Measurements from ENCODE around the gene LPCAT3.

Gene LPCAT3

DNA sequence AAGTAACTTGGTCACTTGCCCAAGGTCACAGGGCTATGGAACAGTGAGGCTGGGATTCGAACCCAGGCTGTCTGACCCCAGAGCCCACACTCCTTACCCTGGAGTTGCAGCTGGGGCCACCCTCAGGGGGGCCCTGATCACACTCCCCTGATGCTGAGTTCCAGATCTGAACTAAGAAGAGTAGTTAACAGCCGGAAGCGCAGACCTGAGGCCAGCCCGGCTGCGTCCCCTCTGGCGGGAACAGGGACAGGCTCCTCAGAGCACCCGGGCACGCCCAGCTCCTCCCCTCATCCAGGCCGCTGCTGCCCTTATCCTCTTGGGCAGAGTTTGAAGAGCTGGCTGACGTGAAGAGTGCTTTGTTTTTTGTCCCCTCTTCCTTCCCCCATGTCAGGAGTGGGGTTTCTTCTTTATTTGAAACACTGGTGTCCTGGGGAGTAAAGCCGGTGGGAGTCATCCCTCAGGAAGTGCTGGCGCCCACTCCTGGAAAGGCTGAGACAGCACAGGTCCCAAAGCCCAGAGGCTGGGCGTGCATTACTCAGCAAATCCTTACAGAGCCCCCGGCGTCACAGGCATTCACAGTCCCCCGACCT, 56.5 kb downstream of the LPCAT3 start:
- in situ Hi-C loops (cut with MboI; ENCODE audit: low pct_unique_long_range_greater_than_20kb, low sequenced_read_pairs, unreplicated experiment), result no loop called here
- TF ChIP-seq, protein P1, sequence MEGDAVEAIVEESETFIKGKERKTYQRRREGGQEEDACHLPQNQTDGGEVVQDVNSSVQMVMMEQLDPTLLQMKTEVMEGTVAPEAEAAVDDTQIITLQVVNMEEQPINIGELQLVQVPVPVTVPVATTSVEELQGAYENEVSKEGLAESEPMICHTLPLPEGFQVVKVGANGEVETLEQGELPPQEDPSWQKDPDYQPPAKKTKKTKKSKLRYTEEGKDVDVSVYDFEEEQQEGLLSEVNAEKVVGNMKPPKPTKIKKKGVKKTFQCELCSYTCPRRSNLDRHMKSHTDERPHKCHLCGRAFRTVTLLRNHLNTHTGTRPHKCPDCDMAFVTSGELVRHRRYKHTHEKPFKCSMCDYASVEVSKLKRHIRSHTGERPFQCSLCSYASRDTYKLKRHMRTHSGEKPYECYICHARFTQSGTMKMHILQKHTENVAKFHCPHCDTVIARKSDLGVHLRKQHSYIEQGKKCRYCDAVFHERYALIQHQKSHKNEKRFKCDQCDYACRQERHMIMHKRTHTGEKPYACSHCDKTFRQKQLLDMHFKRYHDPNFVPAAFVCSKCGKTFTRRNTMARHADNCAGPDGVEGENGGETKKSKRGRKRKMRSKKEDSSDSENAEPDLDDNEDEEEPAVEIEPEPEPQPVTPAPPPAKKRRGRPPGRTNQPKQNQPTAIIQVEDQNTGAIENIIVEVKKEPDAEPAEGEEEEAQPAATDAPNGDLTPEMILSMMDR (IDR thresholded peaks at IDR 0.05; ENCODE audit: extremely low read depth, insufficient read depth, missing control alignments), result peak; percentile 31
- DNase-seq (ENCODE audit: low spot score), result peak; percentile 68

DNA sequence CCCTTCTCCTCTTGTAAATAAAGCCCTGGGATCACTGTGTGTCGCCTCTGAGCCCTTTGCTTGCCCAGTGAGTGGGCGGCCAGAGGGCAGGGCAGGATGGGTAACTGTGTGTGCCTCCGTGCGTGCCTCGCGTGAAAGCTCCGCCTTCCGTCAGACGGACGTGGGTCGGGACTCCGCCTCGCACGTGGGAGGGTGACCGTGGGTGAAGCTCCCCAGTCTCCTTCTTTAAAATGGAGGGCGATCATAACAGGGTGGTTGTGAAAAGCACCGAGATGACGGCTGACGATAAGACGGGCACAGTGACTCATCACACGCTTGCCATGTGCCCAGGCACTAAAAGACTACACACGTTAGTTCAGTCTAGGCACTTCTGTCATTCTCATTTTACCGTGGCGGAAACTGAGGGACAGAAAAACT, 57.0 kb downstream of the LPCAT3 start:
- in situ Hi-C loops (cut with MboI; ENCODE audit: low pct_unique_long_range_greater_than_20kb, low sequenced_read_pairs, unreplicated experiment), result no loop called here
- peak; percentile 73 for DNase-seq (ENCODE audit: low spot score)
- TF ChIP-seq, protein P1 (IDR thresholded peaks at IDR 0.05; ENCODE audit: extremely low read depth, insufficient read depth, missing control alignments), result no peak

DNA sequence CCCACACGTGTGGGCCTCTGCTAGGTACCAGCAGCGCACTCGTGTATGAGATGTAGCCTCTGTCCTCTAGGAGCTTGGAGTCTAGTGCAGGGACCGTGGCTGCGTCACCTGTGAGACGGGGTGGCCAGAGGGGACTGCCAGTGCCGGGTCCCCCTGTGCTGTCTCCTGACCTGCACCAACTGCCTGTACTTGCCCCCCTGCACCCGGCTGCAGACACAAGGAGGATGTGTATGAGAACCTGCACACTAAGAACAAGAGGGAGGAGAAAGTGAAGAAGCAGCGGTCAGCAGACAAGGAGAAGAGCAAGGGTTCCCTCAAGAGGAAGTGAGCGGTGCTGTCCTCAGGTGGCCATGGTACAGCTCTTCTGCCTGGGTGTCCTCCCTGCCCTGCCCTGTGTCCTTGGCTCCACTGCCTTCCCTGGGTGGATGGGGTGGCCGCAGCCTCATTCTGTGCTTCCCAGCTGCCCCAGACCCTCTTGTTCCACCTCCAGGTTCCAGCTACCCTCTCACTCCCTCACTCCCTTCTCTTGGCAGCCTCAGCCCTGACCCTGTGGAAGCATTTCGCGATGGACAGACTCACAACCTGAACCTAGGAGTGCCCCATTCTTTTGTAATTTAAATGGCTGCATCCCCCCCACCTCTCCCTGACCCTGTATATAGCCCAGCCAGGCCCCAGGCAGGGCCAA, 57.5 kb downstream of the LPCAT3 start:
- in situ Hi-C loops (cut with MboI; ENCODE audit: low pct_unique_long_range_greater_than_20kb, low sequenced_read_pairs, unreplicated experiment), result no loop called here
- DNase-seq (ENCODE audit: low spot score), result peak; percentile 65
- TF ChIP-seq, protein P1 (IDR thresholded peaks at IDR 0.05; ENCODE audit: extremely low read depth, insufficient read depth, missing control alignments), result peak; percentile 67

DNA sequence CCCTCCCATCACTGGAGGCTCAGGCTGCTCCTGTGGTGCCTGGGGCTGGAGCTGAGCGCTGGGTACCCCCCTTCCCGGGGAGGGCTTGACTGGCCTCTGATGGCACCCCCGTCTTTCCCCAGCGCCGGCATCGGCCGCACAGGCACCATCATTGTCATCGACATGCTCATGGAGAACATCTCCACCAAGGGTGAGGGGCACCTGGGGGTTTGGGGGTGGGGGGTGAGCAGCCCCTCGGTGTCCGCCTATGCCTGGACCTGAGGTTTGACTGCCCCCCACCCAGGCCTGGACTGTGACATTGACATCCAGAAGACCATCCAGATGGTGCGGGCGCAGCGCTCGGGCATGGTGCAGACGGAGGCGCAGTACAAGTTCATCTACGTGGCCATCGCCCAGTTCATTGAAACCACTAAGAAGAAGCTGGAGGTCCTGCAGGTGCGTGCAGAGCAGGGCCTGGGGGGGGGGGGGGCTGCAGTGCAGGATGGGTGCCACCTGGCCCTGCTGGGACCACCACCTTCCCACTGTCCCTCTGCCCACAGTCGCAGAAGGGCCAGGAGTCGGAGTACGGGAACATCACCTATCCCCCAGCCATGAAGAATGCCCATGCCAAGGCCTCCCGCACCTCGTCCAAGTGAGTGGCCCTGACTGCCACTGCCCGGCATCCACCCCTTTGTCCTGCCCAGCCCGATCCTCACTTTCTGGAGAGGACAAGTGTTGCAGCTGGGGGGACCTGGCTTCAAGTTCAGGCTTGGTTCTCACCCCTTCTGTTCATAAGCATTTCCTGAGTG, 58.3 kb downstream of the LPCAT3 start:
- DNase-seq (ENCODE audit: low spot score), result no peak
- in situ Hi-C loops (cut with MboI; ENCODE audit: low pct_unique_long_range_greater_than_20kb, low sequenced_read_pairs, unreplicated experiment), result no loop called here
- TF ChIP-seq, protein P1 (IDR thresholded peaks at IDR 0.05; ENCODE audit: extremely low read depth, insufficient read depth, missing control alignments), result no peak

DNA sequence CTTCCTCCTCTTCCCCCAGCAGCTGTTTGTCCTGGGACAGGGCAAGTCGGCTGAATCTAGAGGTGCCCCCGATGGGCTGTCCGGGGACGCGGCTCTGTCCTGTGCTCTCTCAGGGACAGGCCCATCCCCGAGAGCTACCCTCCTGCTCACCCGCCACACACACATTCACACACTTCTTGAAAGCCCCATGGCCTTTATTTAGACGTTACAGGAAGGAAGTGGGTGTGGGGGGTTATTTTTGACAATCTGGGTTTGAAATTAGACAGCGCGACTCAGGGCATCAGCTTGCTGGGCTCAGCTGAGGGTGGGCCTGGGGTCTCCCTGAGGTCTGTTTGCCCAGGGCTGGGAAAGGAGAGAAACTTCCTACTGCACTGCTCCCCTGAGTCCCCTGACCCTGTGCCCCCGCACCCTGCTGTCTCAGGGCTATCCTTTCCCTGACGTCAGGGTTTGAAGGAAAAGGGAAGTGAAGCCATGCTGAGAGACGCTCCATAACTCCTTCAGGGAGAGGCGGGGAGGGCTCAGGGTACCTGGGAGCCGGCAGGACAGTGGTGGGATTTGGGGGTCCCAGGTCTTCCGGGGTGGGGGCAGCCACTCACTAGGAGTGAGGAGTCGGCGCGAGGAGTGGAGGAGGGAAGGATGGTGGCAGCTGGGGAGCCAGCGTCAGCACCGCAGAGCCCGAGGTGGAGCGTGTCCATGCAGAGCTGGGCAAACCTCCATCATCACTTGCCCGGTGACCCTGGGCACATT, 59.0 kb downstream of the LPCAT3 start:
- in situ Hi-C loops (cut with MboI; ENCODE audit: low pct_unique_long_range_greater_than_20kb, low sequenced_read_pairs, unreplicated experiment), result no loop called here
- TF ChIP-seq, protein P1 (IDR thresholded peaks at IDR 0.05; ENCODE audit: extremely low read depth, insufficient read depth, missing control alignments), result no peak
- peak; percentile 84 for DNase-seq (ENCODE audit: low spot score)

DNA sequence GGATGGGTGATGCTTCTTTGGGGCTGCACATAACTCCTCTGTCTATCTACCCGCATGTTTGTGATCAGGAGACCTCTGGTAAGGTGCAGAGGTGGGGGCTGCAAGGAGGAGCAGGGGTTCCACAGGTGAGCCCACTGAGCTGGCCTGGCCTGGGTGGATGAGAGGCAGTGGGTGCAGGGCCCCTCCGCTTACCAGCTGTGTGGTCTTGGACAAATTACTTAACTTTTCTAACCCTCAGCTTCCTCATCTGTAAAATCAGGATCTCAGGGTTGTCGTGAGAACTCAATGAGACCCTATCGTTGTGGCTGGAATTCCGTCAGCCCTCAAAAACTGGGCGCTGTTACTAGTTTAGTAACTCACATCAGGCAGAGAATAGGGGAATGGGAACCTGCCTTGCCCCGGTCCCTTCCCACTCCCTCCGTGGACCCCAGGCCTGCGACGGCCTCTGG, 59.6 kb downstream of the LPCAT3 start:
- TF ChIP-seq, protein P1 (IDR thresholded peaks at IDR 0.05; ENCODE audit: extremely low read depth, insufficient read depth, missing control alignments), result no peak
- in situ Hi-C loops (cut with MboI; ENCODE audit: low pct_unique_long_range_greater_than_20kb, low sequenced_read_pairs, unreplicated experiment), result no loop called here
- no peak for DNase-seq (ENCODE audit: low spot score)
